Gastroesophageal sphincter (tissue), 3 donors: ENCODE results near the gene PHC2.

Experiments used
- CTCF ChIP-seq, 4 experiments: fragments of 200-600 bp in 2 of 4; fragments of 450-650 bp in 2 of 4; sonication (generic) in 1 of 4; IDR thresholded peaks; one replicate each; pipeline ENCODE4 v1.5.1; 2017 to 2019; ENCODE audit warnings: antibody characterized with exemption in 4 of 4, mild to moderate bottlenecking in 2 of 4, moderate library complexity in 2 of 4
- POLR2A ChIP-seq, 2 donors: fragments of 450-650 bp; IDR thresholded peaks; one replicate each; pipeline ENCODE4 v1.6.1; 2017; ENCODE audit warnings: antibody characterized with exemption in 2 of 2, mild to moderate bottlenecking in 2 of 2, moderate library complexity in 1 of 2

GRCh38 chr1:33330361-33330890 lies 100.5 kb downstream of the PHC2 start:
- no peak for TF ChIP-seq POLR2A (IDR thresholded peaks at IDR 0.05)
- no peak for TF ChIP-seq CTCF (IDR thresholded peaks at IDR 0.05)
